Ovary (tissue), 9 donors: ENCODE measurements around the gene SLC38A9. TPM values are rescaled to one million over a fixed set of nuclear protein-coding genes. Genes with fewer than 3 reads are reported as not detected.

Source experiments
- DNase-seq, 5 donors: peaks; one replicate each; pipeline ENCODE4 v3.0.0-alpha.2; 2019 to 2020
- H3K27ac ChIP-seq, 2 donors: fragments of 200-600 bp; one replicate each; pipeline versions ENCODE4 v1.5.1 to v1.8.0; 2019 to 2022
- H3K27me3 ChIP-seq: fragments of 200-600 bp; one replicate; pipeline ENCODE4 v1.8.0; 2022
- H3K36me3 ChIP-seq: fragments of 200-600 bp; sonication (generic); one replicate; pipeline ENCODE4 v1.5.1; 2019
- H3K4me1 ChIP-seq: one replicate; pipeline ENCODE4 v1.8.1; 2013; ENCODE audit warnings: mild to moderate bottlenecking, moderate library complexity; ENCODE audit not compliant: insufficient read depth
- H3K4me3 ChIP-seq: fragments of 200-600 bp; sonication (generic); one replicate; pipeline ENCODE4 v1.5.1; 2017
- H3K9me3 ChIP-seq, 2 donors: fragments of 200-600 bp in 1 of 2; sonication (generic) in 1 of 2; one replicate each; pipeline versions ENCODE4 v1.5.1 to v1.8.1; 2013 to 2019; ENCODE audit warnings: mild to moderate bottlenecking in 1 of 2, moderate library complexity in 1 of 2
- EP300 ChIP-seq: sonication (generic); formaldehyde crosslinking; IDR thresholded peaks from one replicate; pipeline ENCODE4 v1.6.1; 2017; ENCODE audit warnings: antibody characterized with exemption
- POLR2A ChIP-seq: fragments of 450-650 bp; IDR thresholded peaks from one replicate; pipeline ENCODE4 v1.6.1; 2017; ENCODE audit warnings: antibody characterized with exemption, mild to moderate bottlenecking, moderate library complexity
- WGBS, 3 donors: extraction: QIAGEN DNeasy Blood & Tissue Kit in 1 of 3; methylation state at CpG; one replicate each; pipeline versions ENCODE4 v1.1.5 to v1.1.7; 2013 to 2017; 5-methylcytosine and 5-hydroxymethylcytosine counted together
- intact Hi-C, 4 donors: fragments of 100-400 bp; cut with DNase I; formaldehyde crosslinking; loops; one replicate each; pipeline versions ENCODE4 v1.11.0 to v1.15.1; 2022 to 2023
- polyA plus RNA-seq, 2 donors: library from polyadenylated mRNA; stranded (reverse); fragments of 200-250 nt in 1 of 2; fragments of 350-450 nt in 1 of 2; fragmentation: Illumina TruSeq in 1 of 2; extraction: RNeasy Lipid Tissue Mini Kit (QIAGEN cat#74804) in 1 of 2; gene quantifications; one replicate each; pipeline ENCODE4 v1.2.3, GENCODE V29; 2013 to 2014
- total RNA-seq, 7 donors: library from RNA; depleted of rRNA in 2 of 7; stranded (reverse); fragments of >200 nt in 2 of 7; fragmentation: NEBNext Ultra II Directional in 3 of 7; extraction: Animal tissue kit (Norgen Biotek cat#: 25700) in 3 of 7; gene quantifications; one replicate each; pipeline versions ENCODE4 v1.1.0 to v1.2.4, GENCODE V29; 2016 to 2023
- TF ChIP-seq, protein P1 (sequence below), 3 donors: fragments of 450-650 bp in 2 of 3; fragments of 200-600 bp in 1 of 3; IDR thresholded peaks; one replicate each; pipeline versions ENCODE4 v1.5.1 to v1.8.0; 2016 to 2022; ENCODE audit warnings: antibody characterized with exemption in 3 of 3, mild to moderate bottlenecking in 1 of 3
- donor health status: DM: no; HTN: no; CAD: no; lungs with moderate emphysema.
- donor health status: DM: no; HTN: no; CAD: no.
- donor health status: Bipolar disorder and iron deficiency.
- donor health status: DM: yes; HTN: yes; CAD: no.
- donor health status: DM: no; HTN: no; CAD: no.
- donor health status: DM: yes; HTN: yes; CAD: no.

The SLC38A9 gene
- total and polyA plus RNA-seq, 9 donors = 7.9 to 29.6 (median 16.2) TPM

- TF ChIP-seq POLR2A (no peak), EP300 (no peak)
- TF ChIP-seq, protein P1, sequence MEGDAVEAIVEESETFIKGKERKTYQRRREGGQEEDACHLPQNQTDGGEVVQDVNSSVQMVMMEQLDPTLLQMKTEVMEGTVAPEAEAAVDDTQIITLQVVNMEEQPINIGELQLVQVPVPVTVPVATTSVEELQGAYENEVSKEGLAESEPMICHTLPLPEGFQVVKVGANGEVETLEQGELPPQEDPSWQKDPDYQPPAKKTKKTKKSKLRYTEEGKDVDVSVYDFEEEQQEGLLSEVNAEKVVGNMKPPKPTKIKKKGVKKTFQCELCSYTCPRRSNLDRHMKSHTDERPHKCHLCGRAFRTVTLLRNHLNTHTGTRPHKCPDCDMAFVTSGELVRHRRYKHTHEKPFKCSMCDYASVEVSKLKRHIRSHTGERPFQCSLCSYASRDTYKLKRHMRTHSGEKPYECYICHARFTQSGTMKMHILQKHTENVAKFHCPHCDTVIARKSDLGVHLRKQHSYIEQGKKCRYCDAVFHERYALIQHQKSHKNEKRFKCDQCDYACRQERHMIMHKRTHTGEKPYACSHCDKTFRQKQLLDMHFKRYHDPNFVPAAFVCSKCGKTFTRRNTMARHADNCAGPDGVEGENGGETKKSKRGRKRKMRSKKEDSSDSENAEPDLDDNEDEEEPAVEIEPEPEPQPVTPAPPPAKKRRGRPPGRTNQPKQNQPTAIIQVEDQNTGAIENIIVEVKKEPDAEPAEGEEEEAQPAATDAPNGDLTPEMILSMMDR (IDR thresholded peaks at IDR 0.05) = no peak
- Histone ChIP-seq H3K27ac (no peak overlapping the region), H3K4me1 (no peaks in the 10 kb centered on the region), H3K9me3 (no peaks in the 10 kb centered on the region), H3K36me3 (no peaks in the 10 kb centered on the region), H3K27me3 (no peaks in the 10 kb centered on the region), H3K4me3 (no peak overlapping the region)
- no peak for DNase-seq
- intact Hi-C loops = no loop called here
- 47 to 61% (median 57%) methylated on average over 3 of the region's 3 CpGs for WGBS, 3 donors
Observed at GRCh38 chr5:55750499-55750898, 38.4 kb upstream of the SLC38A9 start.

- 23 to 29% (median 28%) methylated on average over 3 of the region's 3 CpGs for WGBS, 3 donors
- H3K27me3 ChIP-seq = no peaks in the 10 kb centered on the region
- DNase-seq = no peak
- TF ChIP-seq, protein P1 (IDR thresholded peaks at IDR 0.05) = no peak
- TF ChIP-seq EP300 (no peak), POLR2A (no peak)
- H3K36me3 ChIP-seq = no peaks in the 10 kb centered on the region
- no peak overlapping the region for H3K4me3 ChIP-seq
- no peaks in the 10 kb centered on the region for H3K9me3 ChIP-seq
- H3K4me1 ChIP-seq = no peaks in the 10 kb centered on the region
- intact Hi-C loops = no loop called here
- no peak overlapping the region for H3K27ac ChIP-seq
Observed at GRCh38 chr5:55750063-55750462, 37.9 kb upstream of the SLC38A9 start.

DNA sequence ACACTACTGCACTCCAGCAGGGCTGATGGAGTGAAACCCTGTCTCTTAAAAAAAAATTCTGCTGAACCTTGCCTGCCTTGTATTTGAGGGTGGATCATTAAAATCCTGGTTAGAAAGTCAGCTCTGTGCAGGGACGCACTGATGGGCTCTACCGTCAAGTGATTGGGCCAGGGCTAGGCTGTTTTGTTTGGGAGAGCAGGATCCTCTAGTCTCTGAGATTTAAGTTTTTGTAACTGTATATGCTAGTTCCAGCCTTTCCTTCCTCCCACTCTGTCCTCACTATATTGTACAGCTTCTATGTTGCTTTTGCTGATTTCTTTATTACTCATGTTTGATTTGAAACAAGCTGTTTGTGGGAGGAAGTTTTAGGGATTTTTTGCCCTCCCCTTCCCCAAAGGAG is 37.3 kb upstream of the SLC38A9 start:
- TF ChIP-seq, protein P1 (IDR thresholded peaks at IDR 0.05) = no peak
- TF ChIP-seq POLR2A (no peak), EP300 (no peak)
- H3K27me3 ChIP-seq = no peaks in the 10 kb centered on the region
- H3K9me3 ChIP-seq = no peaks in the 10 kb centered on the region
- H3K4me1 ChIP-seq = no peaks in the 10 kb centered on the region
- 39 to 47% (median 45%) methylated on average over 2 of the region's 2 CpGs for WGBS, 3 donors
- H3K4me3 ChIP-seq = no peak overlapping the region
- intact Hi-C loops = no loop called here
- no peaks in the 10 kb centered on the region for H3K36me3 ChIP-seq
- no peak for DNase-seq
- H3K27ac ChIP-seq = no peak overlapping the region

- Histone ChIP-seq H3K27me3 (no peaks in the 10 kb centered on the region), H3K36me3 (no peaks in the 10 kb centered on the region), H3K4me3 (no peak overlapping the region), H3K4me1 (no peaks in the 10 kb centered on the region), H3K27ac (no peak overlapping the region), H3K9me3 (no peaks in the 10 kb centered on the region)
- TF ChIP-seq, protein P1 (IDR thresholded peaks at IDR 0.05) = no peak
- TF ChIP-seq POLR2A = no peak
- no peak for TF ChIP-seq EP300
- no peak for DNase-seq
- WGBS, 3 donors = 61 to 76% (median 64%) methylated on average over 2 of the region's 2 CpGs
- intact Hi-C loops = no loop called here
Observed at GRCh38 chr5:55747778-55748318, 35.7 kb upstream of the SLC38A9 start.
